NB4 (cell line): ENCODE results near the gene TFAM.

Experiments
- DNase-seq: peaks from one replicate; pipeline ENCODE4 v3.0.0; 2010; ENCODE audit warnings: low read depth
- H3K4me3 ChIP-seq: one replicate; pipeline ENCODE4 v1.5.1; 2011; ENCODE audit warnings: mild to moderate bottlenecking, low read depth, low read length, moderate library complexity
- MYC ChIP-seq: IDR thresholded peaks from 2 replicates; pipeline ENCODE4 v1.6.1; 2011; ENCODE audit warnings: low read depth, low read length
- POLR2A ChIP-seq: IDR thresholded peaks from 2 replicates; pipeline ENCODE4 v1.6.1; 2011; ENCODE audit warnings: mild to moderate bottlenecking; ENCODE audit not compliant: insufficient read length; ENCODE audit errors: extremely low read depth
- TF ChIP-seq, protein P1 (sequence below): IDR thresholded peaks from 2 replicates; pipeline ENCODE4 v1.6.1; 2011; ENCODE audit warnings: low read depth, low read length
- TF ChIP-seq, protein P2 (sequence below): IDR thresholded peaks from one replicate; pipeline ENCODE4 v1.5.1; 2012; ENCODE audit warnings: low read depth, low read length

TFAM gene

DNA sequence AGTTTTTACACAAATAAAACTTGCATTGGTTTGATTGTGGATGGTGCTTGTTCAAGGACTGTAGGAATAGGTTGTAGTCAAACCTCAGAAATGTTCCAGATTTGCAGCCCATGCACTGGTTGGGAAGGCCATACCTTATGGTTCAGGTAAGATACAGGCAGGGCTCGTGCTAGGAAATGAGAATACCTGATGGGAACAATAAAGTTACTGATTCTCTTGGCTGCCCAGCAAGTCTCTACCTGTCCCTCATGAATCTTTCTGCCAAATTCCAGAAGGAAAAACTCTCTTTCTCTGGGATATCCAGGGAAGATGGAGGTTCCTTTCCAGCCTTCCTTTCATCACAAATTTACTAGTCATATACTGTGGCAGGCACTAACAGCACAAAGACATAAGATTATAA, 53.8 kb downstream of the TFAM start:
- no peak for TF ChIP-seq MYC
- TF ChIP-seq, protein P1, sequence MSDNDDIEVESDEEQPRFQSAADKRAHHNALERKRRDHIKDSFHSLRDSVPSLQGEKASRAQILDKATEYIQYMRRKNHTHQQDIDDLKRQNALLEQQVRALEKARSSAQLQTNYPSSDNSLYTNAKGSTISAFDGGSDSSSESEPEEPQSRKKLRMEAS, result no peak
- TF ChIP-seq, protein P2, sequence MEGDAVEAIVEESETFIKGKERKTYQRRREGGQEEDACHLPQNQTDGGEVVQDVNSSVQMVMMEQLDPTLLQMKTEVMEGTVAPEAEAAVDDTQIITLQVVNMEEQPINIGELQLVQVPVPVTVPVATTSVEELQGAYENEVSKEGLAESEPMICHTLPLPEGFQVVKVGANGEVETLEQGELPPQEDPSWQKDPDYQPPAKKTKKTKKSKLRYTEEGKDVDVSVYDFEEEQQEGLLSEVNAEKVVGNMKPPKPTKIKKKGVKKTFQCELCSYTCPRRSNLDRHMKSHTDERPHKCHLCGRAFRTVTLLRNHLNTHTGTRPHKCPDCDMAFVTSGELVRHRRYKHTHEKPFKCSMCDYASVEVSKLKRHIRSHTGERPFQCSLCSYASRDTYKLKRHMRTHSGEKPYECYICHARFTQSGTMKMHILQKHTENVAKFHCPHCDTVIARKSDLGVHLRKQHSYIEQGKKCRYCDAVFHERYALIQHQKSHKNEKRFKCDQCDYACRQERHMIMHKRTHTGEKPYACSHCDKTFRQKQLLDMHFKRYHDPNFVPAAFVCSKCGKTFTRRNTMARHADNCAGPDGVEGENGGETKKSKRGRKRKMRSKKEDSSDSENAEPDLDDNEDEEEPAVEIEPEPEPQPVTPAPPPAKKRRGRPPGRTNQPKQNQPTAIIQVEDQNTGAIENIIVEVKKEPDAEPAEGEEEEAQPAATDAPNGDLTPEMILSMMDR, result no peak
- TF ChIP-seq POLR2A, result no peak
- no peak for DNase-seq
- H3K4me3 ChIP-seq, result no peak overlapping the region

DNA sequence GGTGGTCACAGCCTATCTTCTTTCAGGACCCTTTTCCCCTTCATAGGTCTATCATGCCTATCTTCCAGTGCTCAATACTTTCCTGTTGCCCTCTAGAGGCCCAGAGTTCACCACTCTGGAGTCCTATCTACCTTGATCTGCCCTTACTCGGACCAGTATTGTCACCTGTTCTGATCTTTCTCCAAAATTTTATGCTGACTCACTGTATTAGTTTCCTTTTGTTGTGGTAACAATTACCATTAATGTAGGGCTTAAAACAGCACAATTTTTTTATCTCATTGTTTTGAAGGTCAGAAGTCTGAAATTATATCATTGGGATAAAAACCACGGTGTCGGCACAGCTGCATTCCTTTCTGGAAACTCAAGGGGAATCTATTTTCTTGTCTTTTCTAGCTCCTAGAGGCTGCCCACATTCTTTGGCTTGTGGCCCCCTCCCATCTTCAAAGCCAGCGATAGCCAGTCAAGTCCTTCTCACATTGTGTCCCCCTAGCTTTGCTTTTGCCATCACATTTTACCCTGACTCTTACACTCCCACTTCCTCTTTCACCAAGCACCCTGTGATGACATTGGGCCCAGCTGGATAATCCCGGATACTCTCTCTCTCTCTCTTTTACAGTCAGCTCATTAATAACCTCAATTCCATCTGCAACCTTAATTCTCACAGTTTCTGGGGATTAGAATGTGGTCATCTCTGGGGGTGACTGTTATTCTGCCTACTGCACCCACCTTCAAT, 54.6 kb downstream of the TFAM start:
- H3K4me3 ChIP-seq, result no peak overlapping the region
- peak; percentile 13 for DNase-seq
- TF ChIP-seq, protein P1, result no peak
- TF ChIP-seq POLR2A (no peak), MYC (no peak)
- TF ChIP-seq, protein P2, result no peak

DNA sequence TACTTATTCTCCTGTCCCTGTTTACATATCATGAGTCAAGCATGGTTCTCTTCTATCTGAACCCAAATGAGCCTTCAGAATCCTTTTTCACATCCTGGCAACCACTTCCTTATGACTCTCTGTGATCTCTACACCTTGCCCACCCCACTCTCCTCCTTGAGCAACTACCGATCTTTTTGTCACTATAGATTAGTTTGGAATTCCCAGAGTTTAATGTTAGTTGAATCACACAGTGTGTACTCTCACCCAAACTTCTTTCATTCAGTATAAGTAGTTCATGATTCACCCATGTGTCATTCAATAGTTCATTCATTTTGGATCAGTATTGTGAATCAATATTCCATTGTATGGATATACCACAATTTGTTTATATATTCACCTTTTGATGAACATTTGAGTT, 55.3 kb downstream of the TFAM start:
- TF ChIP-seq, protein P2, result no peak
- TF ChIP-seq POLR2A (no peak), MYC (no peak)
- TF ChIP-seq, protein P1, result no peak
- DNase-seq, result no peak
- H3K4me3 ChIP-seq, result no peak overlapping the region

DNA sequence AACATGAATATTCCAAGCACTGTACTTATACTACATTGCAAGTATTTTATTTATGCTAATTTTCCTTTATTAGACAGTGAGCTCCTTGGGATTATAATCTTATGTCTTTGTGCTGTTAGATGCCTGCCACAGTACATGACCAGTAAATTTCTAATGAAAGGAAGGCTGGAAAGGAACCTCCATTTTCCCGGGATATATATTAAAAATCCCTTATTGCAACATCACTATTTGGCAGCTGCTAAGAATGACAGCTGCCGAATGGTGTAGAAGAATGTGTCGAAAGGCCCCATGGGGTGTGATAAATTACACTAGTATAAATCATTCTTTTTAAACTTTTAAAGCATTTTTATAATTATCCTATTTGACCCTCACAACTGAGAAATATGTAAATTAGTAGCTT, 59.1 kb downstream of the TFAM start:
- TF ChIP-seq MYC (no peak), POLR2A (no peak)
- TF ChIP-seq, protein P1, result no peak
- TF ChIP-seq, protein P2, result no peak
- DNase-seq, result no peak
- H3K4me3 ChIP-seq, result no peak overlapping the region

GRCh38 chr10:58444876-58445275, 59.7 kb downstream of the TFAM start:
- H3K4me3 ChIP-seq, result no peak overlapping the region
- no peak for DNase-seq
- TF ChIP-seq POLR2A, result no peak
- TF ChIP-seq MYC, result no peak
- TF ChIP-seq, protein P2, result no peak
- TF ChIP-seq, protein P1, result no peak
